ENCODE results near the gene AIMP1.
A peak's percentile ranks its signal among the peaks of the same experiment; 100 is the strongest.

AIMP1 gene

GRCh38 chr4:106315968-106316772 lies at the start of gene AIMP1, which contains the start of gene TBCK:
TSS of gene AIMP1 (plus strand) at chr4:106316550. CDS start at chr4:106325010, 8,460 bp downstream.
TSS of gene TBCK (minus strand) at chr4:106316209. CDS start at chr4:106308960, 7,249 bp downstream.
- peak; percentile 68 for DNase-seq

- DNase-seq, result no peak
Observed at GRCh38 chr4:106268786-106269185, 47.6 kb upstream of the AIMP1 start.

GRCh38 chr4:106269711-106270110 lies 46.6 kb upstream of the AIMP1 start:
- DNase-seq, result no peak

- no peak for DNase-seq
Observed at GRCh38 chr4:106270736-106271135, 45.6 kb upstream of the AIMP1 start.

- no peak for DNase-seq
Observed at GRCh38 chr4:106273831-106274230, 42.5 kb upstream of the AIMP1 start.

- no peak for DNase-seq
Observed at GRCh38 chr4:106277140-106277675, 39.1 kb upstream of the AIMP1 start.

DNA sequence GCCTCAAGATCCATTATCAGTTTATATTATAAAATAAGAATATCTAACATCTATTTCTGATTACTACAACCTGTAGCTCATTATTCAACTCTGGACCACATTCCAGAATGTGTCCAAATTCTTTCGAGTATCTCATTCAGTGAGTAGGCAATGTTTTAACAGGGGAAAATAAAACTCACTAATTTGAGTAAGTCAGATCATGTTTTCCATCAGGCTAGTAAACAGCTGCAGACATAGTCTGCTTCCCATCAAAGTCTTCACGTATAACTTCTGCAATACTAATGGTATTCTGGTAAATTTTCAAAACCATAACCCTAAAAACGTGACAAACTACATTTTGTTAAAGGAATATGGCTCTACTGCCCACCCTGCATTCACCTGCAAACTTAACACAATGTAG lies 32.1 kb upstream of the AIMP1 start:
- no peak for DNase-seq

DNA sequence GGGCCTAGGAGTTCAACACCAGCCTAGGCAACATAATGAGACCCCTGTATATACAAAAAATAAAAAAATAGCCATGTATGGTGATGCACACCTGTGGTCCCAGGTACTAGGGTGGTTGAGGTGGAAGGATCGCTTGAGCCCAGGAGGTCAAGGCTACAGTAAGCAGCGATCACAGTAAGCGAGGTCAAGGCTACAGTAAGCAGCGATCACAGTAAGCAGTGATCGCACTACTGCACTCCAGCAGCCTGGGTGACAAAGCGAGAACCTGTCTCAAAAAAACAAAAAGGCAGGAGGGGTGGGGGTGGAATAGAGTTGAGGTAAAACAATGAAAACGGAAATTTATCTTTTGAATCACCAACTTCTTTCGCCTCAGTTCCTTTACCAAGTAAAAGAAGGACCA lies 29.7 kb upstream of the AIMP1 start:
- no peak for DNase-seq

- DNase-seq, result no peak
Observed at GRCh38 chr4:106287353-106287969, 28.9 kb upstream of the AIMP1 start.

DNA sequence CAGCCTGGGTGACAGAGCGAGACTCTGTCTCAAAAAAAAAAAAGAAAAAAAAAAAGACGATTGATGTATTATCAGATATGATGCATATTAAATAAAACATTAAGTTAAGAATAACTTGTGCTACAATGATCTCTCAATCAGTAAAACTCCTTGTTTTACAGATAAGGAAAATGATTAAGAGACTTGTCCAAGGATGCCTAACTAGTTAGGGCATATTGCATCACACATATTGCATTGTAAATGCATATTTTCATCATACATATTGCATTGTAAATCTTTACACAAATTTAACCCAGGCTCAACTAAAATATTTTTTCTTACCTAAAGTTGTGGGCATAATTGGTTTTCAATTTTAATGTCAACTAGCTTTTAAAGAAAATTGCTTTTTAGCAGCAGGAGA lies 26.6 kb upstream of the AIMP1 start:
- DNase-seq, result no peak

DNA sequence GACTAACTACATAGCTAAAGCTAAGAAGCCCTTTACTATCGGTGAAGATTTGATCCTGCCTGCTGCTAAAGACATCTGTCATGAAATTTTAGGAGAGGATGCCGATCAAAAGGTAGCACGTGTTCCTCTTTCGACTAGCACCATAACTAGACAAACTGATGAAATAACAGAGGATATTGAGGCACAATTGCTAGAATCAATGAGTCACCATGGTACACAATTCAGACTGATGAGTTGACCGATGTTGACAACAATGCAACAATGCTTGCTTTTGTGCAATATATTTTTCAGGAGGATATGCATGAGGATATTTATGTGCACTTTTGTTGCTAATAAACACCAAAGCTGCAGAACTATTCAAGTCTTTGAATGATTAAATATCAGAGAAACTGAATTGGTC lies 24.7 kb upstream of the AIMP1 start:
- no peak for DNase-seq

GRCh38 chr4:106294062-106294461 lies 22.3 kb upstream of the AIMP1 start:
- no peak for DNase-seq

- no peak for DNase-seq
Observed at GRCh38 chr4:106297245-106298035, 18.9 kb upstream of the AIMP1 start.

DNA sequence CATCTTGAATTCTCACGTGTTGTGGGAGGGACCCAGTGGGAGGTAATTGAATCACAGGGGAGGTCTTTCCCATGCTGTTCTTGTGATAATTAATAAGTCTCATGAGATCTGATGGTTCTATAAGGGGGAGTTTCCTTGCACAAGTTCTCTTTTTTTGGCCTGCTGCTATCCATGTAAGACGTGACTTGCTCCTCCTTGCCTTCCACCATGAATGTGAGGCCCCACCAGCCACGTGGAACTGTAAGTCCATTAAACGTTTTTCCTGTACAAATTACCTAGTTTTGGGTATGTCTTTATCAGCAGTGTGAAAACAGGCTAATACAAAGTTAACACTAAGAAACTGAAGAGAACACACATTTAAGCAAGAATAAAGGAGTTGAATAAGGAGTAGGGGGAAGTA lies 16.4 kb upstream of the AIMP1 start:
- no peak for DNase-seq

- no peak for DNase-seq
Observed at GRCh38 chr4:106301393-106302061, 14.8 kb upstream of the AIMP1 start.

- no peak for DNase-seq
Observed at GRCh38 chr4:106302062-106302438, 14.3 kb upstream of the AIMP1 start.

DNA sequence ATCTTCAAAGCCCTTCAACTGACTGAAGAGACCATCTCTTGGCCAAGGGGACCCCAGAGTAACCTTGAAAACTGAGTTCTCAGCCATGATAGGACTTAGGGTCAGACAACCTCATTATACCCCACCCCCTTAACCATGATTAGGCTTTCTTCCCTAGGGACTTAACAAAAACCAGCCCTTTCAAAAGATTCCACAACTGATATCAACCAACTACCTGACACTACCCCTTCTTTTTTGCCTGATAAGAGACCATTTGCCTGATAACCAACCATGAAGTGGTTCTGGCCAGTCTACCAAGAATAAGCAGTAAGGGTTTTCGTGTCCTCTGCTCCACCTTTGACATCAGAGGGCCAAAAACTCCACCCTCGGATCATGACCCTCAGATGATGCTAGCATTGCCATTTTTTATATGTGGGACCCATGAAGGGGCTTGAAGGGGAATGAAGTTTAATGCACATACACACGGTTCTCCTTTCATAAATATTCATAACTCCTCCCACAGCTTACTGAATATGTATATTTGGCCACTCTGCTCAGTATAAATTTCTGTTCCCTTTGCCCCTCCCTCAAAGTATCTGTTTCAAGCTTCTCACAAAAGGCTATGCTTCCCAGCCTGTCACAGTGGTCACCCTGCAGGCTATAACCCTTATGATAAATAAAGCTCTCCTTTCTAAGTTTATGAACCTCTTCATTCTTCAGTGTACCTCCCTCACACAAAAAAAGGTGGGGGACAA lies 12.6 kb upstream of the AIMP1 start:
- DNase-seq, result no peak

DNA sequence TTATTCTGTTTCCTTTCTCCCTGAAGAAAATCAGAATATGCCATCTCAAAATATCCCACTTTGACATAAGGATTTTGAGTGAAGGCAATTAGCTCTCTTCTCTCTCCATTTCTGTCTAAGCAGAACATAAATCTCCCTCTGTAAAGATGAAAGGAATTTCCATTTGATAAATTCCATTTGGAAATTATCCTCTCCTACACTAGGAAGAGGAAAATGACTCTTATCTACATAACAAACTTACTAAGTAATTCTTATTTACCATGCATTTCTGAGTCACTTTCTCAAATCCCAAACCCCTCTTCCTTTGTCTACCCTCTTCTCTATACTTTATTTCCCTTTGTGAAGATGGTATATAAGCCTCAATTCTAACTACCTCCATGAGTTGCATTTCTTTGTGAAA lies 11.7 kb upstream of the AIMP1 start:
- no peak for DNase-seq

GRCh38 chr4:106305435-106306055 lies 10.8 kb upstream of the AIMP1 start:
- DNase-seq, result no peak

DNA sequence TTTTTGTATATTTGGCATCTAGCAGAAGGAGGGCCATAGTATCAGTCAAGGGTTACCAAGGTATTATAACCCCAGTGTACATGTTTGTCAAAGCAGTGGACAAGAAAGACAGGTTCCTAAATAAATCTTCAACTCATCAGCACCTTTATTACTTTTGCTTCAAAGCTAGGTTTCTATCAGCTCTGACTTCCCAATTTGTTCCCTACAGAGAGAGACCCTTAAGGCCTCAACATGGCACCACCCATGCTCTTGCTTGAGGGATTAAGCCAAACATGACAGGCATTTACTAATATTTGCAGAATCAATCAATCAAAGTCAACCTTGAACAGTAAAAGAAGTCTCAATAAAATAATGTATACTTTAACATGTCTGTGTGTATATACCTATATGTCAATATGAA lies 9.8 kb upstream of the AIMP1 start:
- no peak for DNase-seq

DNA sequence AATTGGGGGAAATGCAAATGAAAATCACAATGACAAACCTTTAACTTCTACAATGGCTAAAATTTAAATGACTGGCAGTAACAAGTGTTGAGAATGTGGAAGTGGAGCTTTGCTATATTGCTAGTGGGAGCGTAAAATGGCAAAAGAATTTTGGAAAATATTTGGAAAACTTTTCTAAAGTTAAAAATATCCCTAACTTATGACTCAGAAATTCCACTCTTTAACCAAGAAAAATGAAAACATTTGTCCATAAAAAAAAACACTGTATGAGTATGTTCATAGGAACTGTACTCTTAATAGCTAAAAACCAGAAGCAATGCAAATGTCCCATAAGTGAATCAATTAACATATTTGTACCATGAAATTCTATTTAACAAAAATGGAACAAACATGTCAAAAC lies 4.0 kb upstream of the AIMP1 start:
- no peak for DNase-seq
